GM12878 (cell line): ENCODE data around the gene FBXW8. TPM values are rescaled to one million over a fixed set of nuclear protein-coding genes. Genes with fewer than 3 reads are reported as not detected.

Experiments used
- ATAC-seq: fragments of 200-7000 bp; cut with Tn5 transposase; 3 replicates; pipeline ENCODE4 v1.9.1; 2020; ENCODE audit warnings: mild to moderate bottlenecking, moderate library complexity
- BruUV-seq: library from RNA; stranded (reverse); fragments of 400-500 nt; replicated peaks from 2 replicates; lab custom pipeline; 2021; lab: Mats Ljungman, UMichigan
- CTCF ChIA-PET: fragments of 300-600 bp; sonication (Branson Sonifier 250); formaldehyde crosslinking; extraction: SDS; loops from one replicate; lab custom pipeline; 2021; ENCODE audit warnings: inconsistent platforms; lab: Yijun Ruan, JAX
- POLR2A ChIA-PET: fragments of 350-600 bp; formaldehyde crosslinking; extraction: SDS; loops from one replicate; lab custom pipeline; 2021; ENCODE audit warnings: inconsistent platforms; lab: Charles Lee
- RAD21 ChIA-PET: fragments of 300-600 bp; sonication (Branson Sonifier 250); formaldehyde crosslinking; loops from one replicate; lab custom pipeline; 2023; ENCODE audit warnings: antibody characterized with exemption; ENCODE audit not compliant: unreplicated experiment; lab: Charles Lee
- SMC1A ChIA-PET: fragments of 300-600 bp; sonication (Branson Sonifier 250); formaldehyde crosslinking; loops from one replicate; lab custom pipeline; 2023; ENCODE audit not compliant: unreplicated experiment, uncharacterized antibody; lab: Charles Lee
- DNase-seq: peaks from one replicate; pipeline ENCODE4 v3.0.0-alpha.2; 2011; ENCODE audit warnings: low read depth, low spot score
- FAIRE-seq: peaks from 3 replicates; lab custom pipeline; 2011; peaks lifted over from hg19 to GRCh38; lab: Jason Lieb, UNC
- H2AFZ ChIP-seq: 2 replicates; pipeline ENCODE4 v1.6.0; 2011; ENCODE audit warnings: low read depth, low read length, control low read depth; ENCODE audit not compliant: control insufficient read depth
- H3K27ac ChIP-seq: 2 replicates; pipeline ENCODE4 v1.5.1; 2011; ENCODE audit warnings: control low read depth; ENCODE audit not compliant: control insufficient read depth, insufficient read depth
- H3K27me3 ChIP-seq, 2 experiments: replicated peaks in 1 of 2; 2 replicates each; pipeline versions ENCODE4 v1.6.0 to v1.6.1; 2011; ENCODE audit warnings: low read length in 1 of 2; ENCODE audit not compliant: control insufficient read depth in 2 of 2, insufficient read depth in 2 of 2
- H3K36me3 ChIP-seq, 2 experiments: 2 replicates each; pipeline ENCODE4 v1.5.1; 2011; ENCODE audit warnings: low read length in 1 of 2; ENCODE audit not compliant: control insufficient read depth in 2 of 2, insufficient read depth in 2 of 2
- H3K4me1 ChIP-seq: 2 replicates; pipeline ENCODE4 v1.6.1; 2011; ENCODE audit warnings: mild to moderate bottlenecking, low read length, moderate library complexity, mixed read lengths; ENCODE audit not compliant: control insufficient read depth, insufficient read depth
- H3K4me2 ChIP-seq: 2 replicates; pipeline ENCODE4 v1.6.0; 2011; ENCODE audit warnings: control low read depth; ENCODE audit not compliant: control insufficient read depth, insufficient read depth
- H3K4me3 ChIP-seq: fragments of 200-600 bp; sonication (generic); 2 replicates; pipeline ENCODE4 v1.5.1; 2016
- H3K79me2 ChIP-seq: 2 replicates; pipeline ENCODE4 v1.6.0; 2011; ENCODE audit warnings: low read length; ENCODE audit not compliant: control insufficient read depth, insufficient read depth
- H3K9ac ChIP-seq: 2 replicates; pipeline ENCODE4 v1.8.0; 2011; ENCODE audit warnings: low read length, control low read depth, mixed read lengths; ENCODE audit not compliant: control insufficient read depth, insufficient read depth
- H3K9me3 ChIP-seq: replicated peaks from 3 replicates; pipeline ENCODE4 v1.5.1; 2011; ENCODE audit warnings: mild to moderate bottlenecking, low read length; ENCODE audit not compliant: control insufficient read depth, insufficient read depth
- H4K20me1 ChIP-seq: 2 replicates; pipeline ENCODE4 v1.6.0; 2011; ENCODE audit not compliant: control insufficient read depth, insufficient read depth
- BCL11A ChIP-seq: IDR thresholded peaks from 2 replicates; pipeline ENCODE4 v1.6.1; 2011; ENCODE audit warnings: low read depth, low read length
- POLR2AphosphoS2 ChIP-seq: IDR thresholded peaks from 2 replicates; pipeline ENCODE4 v1.6.1; 2011; ENCODE audit warnings: low read depth, mild to moderate bottlenecking, low read length, improper control_type of control experiment, moderate library complexity
- POLR2AphosphoS5 ChIP-seq: IDR thresholded peaks from 2 replicates; pipeline ENCODE4 v1.6.1; 2011; ENCODE audit warnings: mild to moderate bottlenecking, low read length, inconsistent platforms
- RAD51 ChIP-seq: fragments of 450-650 bp; IDR thresholded peaks from 2 replicates; pipeline ENCODE4 v1.6.1; 2016; ENCODE audit warnings: moderate library complexity, mild to moderate bottlenecking, inconsistent platforms
- RB1 ChIP-seq: fragments of 450-650 bp; formaldehyde crosslinking; IDR thresholded peaks from 2 replicates; pipeline ENCODE4 v1.6.1; 2017; ENCODE audit warnings: mild to moderate bottlenecking, borderline replicate concordance
- RELA ChIP-seq: fragments of 450-650 bp; IDR thresholded peaks from 2 replicates; pipeline ENCODE4 v1.8.0; 2014; ENCODE audit warnings: borderline replicate concordance; ENCODE audit not compliant: partially characterized antibody
- SMAD1 ChIP-seq: fragments of 450-650 bp; IDR thresholded peaks from 2 replicates; pipeline ENCODE4 v1.6.1; 2018; ENCODE audit warnings: mild to moderate bottlenecking, low read depth; ENCODE audit not compliant: partially characterized antibody
- SMARCA5 ChIP-seq: fragments of 450-650 bp; IDR thresholded peaks from 2 replicates; pipeline ENCODE4 v1.6.1; 2017; ENCODE audit warnings: mild to moderate bottlenecking
- ZNF274 ChIP-seq: IDR thresholded peaks from one replicate; pipeline ENCODE4 v1.8.0; 2011; ENCODE audit not compliant: insufficient read length, insufficient read depth
- WGBS: methylation state at CpG from one replicate; pipeline ENCODE4 v1.1.6; 2016; ENCODE audit warnings: low lambda C conversion rate; ENCODE audit not compliant: insufficient replicate concordance, insufficient coverage; ENCODE audit errors: missing lambda C conversion rate; 5-methylcytosine and 5-hydroxymethylcytosine counted together
- in situ Hi-C: fragments of 300-500 bp; cut with MboI; formaldehyde crosslinking; loops from 9 replicates; pipeline ENCODE4 v1.14.3; 2018; ENCODE audit warnings: mixed read lengths
- intact Hi-C: fragments of 100-400 bp; cut with micrococcal nuclease; formaldehyde crosslinking; loops from one replicate; pipeline ENCODE4 v1.14.2; 2022; ENCODE audit not compliant: unreplicated experiment
- polyA plus RNA-seq, 11 experiments: library from polyadenylated mRNA; depleted of rRNA in 4 of 11; unstranded in 6 of 11; stranded (reverse) in 5 of 11; fragments of >200 nt; fragmentation: Nextera tagmentation in 4 of 11; fragmentation: Illumina TruSeq in 1 of 11; extraction: Ambion mirVana in 4 of 11; extraction: Trizol in 1 of 11; gene quantifications; 1 replicate in 1 of 11; 2 replicates in 10 of 11; pipeline versions ENCODE4 v1.2.1 to v1.2.3, GENCODE V29; 2011 to 2016; ENCODE audit warnings: inconsistent platforms in 2 of 11, missing spikeins in 2 of 11, low read depth in 1 of 11
- total RNA-seq, 4 experiments: library from RNA; depleted of rRNA in 3 of 4; stranded (reverse); fragments of >200 nt in 3 of 4; fragmentation: Illumina TruSeq in 1 of 4; extraction: Trizol in 1 of 4; gene quantifications; 2 replicates each; pipeline versions ENCODE4 v1.2.1 to v1.2.3, GENCODE V29; 2013 to 2021
- TF ChIP-seq, protein P1 (sequence below): fragments of 450-650 bp; formaldehyde crosslinking; IDR thresholded peaks from 2 replicates; pipeline ENCODE4 v1.4.0; 2022; ENCODE audit warnings: mild to moderate bottlenecking, moderate library complexity
- TF ChIP-seq, protein P2 (sequence below): fragments of 150-350 bp; IDR thresholded peaks from 2 replicates; pipeline ENCODE4 v1.6.1; 2016; ENCODE audit warnings: low read depth, low read length

FBXW8 gene
- total and polyA plus RNA-seq, 10 of the 15 experiments (the other 5 are each of a cell fraction or from before 2014, with no cell fraction given), result 0.49 to 7.5 (median 4.4) TPM

DNA sequence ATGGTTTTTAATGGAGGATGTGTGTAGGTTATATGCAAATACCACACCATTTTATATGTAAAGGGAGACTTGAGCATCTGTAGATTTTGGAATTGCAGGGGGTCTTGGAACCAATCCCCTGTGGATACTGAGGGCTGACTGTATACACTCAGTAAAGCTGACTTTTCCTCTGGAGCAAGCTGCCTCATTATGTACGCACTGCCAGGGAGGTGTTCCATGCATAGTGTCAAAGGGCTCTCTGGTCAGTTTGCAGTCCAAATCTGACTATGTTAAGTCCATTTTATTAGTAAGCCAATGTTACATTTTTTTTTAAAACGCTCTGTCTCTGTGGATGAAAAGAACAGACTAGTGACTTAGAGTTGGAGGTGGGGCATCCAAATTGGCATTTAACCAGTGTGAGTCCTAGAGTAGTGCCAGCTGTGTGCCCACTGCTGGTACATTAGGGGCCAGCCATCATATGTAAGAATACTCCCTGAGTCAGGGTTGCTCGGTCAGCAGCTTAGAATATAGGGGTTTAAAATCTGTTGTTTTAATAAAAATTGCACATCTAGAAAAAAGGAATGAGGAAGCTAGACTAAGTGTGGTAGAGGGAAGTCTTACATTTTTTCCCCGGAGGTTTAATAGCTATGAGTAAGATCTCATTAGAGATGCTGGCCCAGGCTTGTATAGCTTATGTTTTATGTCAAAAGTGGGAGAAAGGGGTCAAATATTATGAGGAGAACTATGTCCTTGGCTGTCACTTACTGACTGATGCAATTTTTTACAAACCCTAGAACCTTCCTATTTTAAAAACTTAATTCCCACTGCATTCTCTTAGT, 101.4 kb downstream of the FBXW8 start:
- Histone ChIP-seq H3K4me1 (no peaks in the 10 kb centered on the region), H3K9ac (no peak overlapping the region), H3K36me3 (no peaks in the 10 kb centered on the region), H3K4me2 (no peak overlapping the region)
- ChIA-PET POLR2A (no interaction called here), RAD21 (no interaction called here)
- no peak for DNase-seq
- 50% methylated on average over 4 of the region's 4 CpGs for WGBS
- no peak for TF ChIP-seq SMARCA5
- no peak for TF ChIP-seq RAD51
- TF ChIP-seq ZNF274, result no peak
- no peak for TF ChIP-seq RB1
- no peak for TF ChIP-seq POLR2AphosphoS5
- no peak for TF ChIP-seq BCL11A
- TF ChIP-seq, all 136 proteins: peak for 0
- Histone ChIP-seq H2AFZ (no peak overlapping the region), H3K79me2 (no peaks in the 10 kb centered on the region), H3K9me3 (no peaks in the 10 kb centered on the region), H4K20me1 (no peaks in the 10 kb centered on the region), H3K4me3 (no peak overlapping the region), H3K27ac (no peak overlapping the region), H3K27me3 (no peaks in the 10 kb centered on the region)
- ATAC-seq (no peak), FAIRE-seq (no peak)
- no TSS peak for BruUV-seq
- ChIA-PET CTCF (interaction anchor here (0.9 to 2.2 kb wide), 2 partner anchors 14 to 34 kb away, joined by 3 to 7 read pairs; no protein-coding TSS in a partner anchor), SMC1A (interaction anchor here (0.6 to 1.0 kb wide), 2 partner anchors 11 to 75 kb away, joined by 3 to 6 read pairs; no protein-coding TSS in a partner anchor)
- in situ Hi-C loops (no loop called here), intact Hi-C loops (no loop called here)

DNA sequence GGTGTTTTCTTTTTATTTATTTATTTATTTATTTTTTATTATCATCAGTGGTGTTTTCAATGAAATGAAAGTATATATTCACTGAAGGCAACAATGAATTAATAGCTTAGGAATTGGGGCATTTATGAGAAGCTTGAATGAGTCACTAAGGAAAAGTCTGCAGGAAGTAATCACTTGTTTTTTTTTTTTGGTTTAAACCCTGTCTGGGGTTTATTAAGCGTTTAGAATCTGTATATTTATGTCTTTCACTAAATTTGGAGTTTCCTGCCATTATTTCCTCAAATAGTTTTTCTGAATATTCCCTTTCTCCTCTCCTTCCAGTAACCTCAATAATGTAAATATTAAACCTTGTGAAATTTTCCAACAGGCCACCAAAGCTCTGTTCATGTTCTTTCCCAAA, 103.0 kb downstream of the FBXW8 start:
- in situ Hi-C loops (no loop called here), intact Hi-C loops (no loop called here)
- RAD21 ChIA-PET, result no interaction called here
- H3K9me3 ChIP-seq, result no peaks in the 10 kb centered on the region
- no peaks in the 10 kb centered on the region for H3K79me2 ChIP-seq
- H3K4me1 ChIP-seq, result no peaks in the 10 kb centered on the region
- 52% methylated on average over 1 of the region's 1 CpG for WGBS
- CTCF ChIA-PET, result interaction anchor here (0.7 to 2.2 kb wide), 3 partner anchors 11 to 106 kb away, joined by 3 to 7 read pairs (median 3); no protein-coding TSS in a partner anchor
- no peak for DNase-seq
- no peak overlapping the region for H3K4me2 ChIP-seq
- SMC1A ChIA-PET, result no interaction called here
- no peaks in the 10 kb centered on the region for H3K27me3 ChIP-seq
- FAIRE-seq, result no peak
- BruUV-seq, result no TSS peak
- H3K9ac ChIP-seq, result no peak overlapping the region
- no peak overlapping the region for H3K4me3 ChIP-seq
- POLR2A ChIA-PET, result no interaction called here
- ATAC-seq, result no peak
- no peak overlapping the region for H2AFZ ChIP-seq
- TF ChIP-seq SMAD1 (no peak), RELA (no peak), POLR2AphosphoS2 (no peak)
- TF ChIP-seq, protein P1, sequence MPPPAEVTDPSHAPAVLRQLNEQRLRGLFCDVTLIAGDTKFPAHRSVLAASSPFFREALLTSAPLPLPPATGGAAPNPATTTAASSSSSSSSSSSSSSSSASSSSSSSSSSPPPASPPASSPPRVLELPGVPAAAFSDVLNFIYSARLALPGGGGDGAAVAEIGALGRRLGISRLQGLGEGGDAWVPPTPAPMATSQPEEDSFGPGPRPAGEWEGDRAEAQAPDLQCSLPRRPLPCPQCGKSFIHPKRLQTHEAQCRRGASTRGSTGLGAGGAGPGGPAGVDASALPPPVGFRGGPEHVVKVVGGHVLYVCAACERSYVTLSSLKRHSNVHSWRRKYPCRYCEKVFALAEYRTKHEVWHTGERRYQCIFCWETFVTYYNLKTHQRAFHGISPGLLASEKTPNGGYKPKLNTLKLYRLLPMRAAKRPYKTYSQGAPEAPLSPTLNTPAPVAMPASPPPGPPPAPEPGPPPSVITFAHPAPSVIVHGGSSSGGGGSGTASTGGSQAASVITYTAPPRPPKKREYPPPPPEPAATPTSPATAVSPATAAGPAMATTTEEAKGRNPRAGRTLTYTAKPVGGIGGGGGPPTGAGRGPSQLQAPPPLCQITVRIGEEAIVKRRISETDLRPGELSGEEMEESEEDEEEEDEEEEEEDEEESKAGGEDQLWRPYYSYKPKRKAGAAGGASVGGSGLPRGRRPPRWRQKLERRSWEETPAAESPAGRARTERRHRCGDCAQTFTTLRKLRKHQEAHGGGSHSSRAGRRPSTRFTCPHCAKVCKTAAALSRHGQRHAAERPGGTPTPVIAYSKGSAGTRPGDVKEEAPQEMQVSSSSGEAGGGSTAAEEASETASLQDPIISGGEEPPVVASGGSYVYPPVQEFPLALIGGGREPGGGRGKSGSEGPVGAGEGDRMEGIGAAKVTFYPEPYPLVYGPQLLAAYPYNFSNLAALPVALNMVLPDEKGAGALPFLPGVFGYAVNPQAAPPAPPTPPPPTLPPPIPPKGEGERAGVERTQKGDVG (CRISPR knock-in tag), result no peak
- TF ChIP-seq, protein P2, sequence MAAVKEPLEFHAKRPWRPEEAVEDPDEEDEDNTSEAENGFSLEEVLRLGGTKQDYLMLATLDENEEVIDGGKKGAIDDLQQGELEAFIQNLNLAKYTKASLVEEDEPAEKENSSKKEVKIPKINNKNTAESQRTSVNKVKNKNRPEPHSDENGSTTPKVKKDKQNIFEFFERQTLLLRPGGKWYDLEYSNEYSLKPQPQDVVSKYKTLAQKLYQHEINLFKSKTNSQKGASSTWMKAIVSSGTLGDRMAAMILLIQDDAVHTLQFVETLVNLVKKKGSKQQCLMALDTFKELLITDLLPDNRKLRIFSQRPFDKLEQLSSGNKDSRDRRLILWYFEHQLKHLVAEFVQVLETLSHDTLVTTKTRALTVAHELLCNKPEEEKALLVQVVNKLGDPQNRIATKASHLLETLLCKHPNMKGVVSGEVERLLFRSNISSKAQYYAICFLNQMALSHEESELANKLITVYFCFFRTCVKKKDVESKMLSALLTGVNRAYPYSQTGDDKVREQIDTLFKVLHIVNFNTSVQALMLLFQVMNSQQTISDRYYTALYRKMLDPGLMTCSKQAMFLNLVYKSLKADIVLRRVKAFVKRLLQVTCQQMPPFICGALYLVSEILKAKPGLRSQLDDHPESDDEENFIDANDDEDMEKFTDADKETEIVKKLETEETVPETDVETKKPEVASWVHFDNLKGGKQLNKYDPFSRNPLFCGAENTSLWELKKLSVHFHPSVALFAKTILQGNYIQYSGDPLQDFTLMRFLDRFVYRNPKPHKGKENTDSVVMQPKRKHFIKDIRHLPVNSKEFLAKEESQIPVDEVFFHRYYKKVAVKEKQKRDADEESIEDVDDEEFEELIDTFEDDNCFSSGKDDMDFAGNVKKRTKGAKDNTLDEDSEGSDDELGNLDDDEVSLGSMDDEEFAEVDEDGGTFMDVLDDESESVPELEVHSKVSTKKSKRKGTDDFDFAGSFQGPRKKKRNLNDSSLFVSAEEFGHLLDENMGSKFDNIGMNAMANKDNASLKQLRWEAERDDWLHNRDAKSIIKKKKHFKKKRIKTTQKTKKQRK, result no peak
- H4K20me1 ChIP-seq, result no peaks in the 10 kb centered on the region; the same call in 1 of the 2 replicates
- H3K27ac ChIP-seq, result no peak overlapping the region
- H3K36me3 ChIP-seq, result no peaks in the 10 kb centered on the region
